NCI-H526 (cell line): ENCODE measurements around the gene DNTTIP2.
"Not testable (repeated sequence)": the region's sequence is repeated elsewhere in the genome, so short reads cannot be mapped to it uniquely, and the experiment has no call there.

Source experiments
- DNase-seq, 2 experiments: peaks; one replicate each; lab custom pipeline; 2025; lab: John Stamatoyannopoulos, UW

DNTTIP2 gene

DNA sequence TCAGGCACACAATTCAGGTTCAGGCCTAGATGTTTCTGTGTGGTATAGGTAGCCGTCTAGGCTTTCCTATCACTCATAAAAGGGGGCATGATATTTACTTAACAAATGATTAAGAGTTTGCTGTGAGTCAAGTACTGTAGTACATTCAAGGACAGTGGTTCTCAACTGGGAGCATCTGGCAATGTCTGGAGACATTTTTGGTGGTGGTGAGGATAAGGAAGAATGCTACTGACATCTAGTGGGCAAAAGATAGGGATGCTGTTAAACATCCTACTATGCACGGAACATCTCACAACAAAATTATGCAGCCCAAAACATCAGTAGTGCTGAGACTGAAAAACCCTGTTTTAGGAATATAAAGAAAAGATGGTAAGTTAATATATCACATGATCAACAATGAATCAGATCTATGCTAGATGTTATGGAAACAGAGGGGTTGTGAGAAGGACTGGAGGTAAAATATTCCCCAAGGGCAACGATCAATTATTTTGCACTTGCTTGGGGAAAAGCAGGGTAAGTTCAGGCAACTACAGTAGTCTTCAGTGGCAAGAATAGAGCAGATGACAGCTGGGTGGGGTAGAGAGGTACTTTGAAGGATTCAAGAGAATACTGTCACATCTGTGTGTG lies 4.9 kb downstream of the DNTTIP2 start:
- peak in 1 of 2 experiments; percentile 4 for DNase-seq

- DNase-seq: no peak
These were observed 7.6 kb downstream of the DNTTIP2 start for GRCh38 chr1:93871366-93871765.

DNA sequence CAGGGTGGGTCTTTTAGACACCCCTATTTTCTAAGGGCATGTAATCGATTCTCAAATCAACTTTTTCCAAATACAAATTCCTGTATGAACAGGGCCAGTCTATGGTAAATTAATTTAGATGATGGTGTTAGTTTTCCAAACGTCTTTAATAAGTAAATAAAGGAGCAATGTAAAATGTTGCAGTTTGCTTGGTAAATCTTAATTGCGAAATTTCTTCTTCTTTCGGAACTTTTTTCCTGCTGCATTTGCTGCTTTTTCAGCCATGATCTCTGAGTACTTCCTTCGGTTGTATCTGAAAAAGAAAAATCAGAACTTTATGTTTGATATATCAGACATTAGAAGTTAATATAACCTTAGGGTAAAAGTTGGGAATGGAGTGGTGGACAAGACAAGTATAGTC lies 9.4 kb downstream of the DNTTIP2 start:
- no peak for DNase-seq

DNA sequence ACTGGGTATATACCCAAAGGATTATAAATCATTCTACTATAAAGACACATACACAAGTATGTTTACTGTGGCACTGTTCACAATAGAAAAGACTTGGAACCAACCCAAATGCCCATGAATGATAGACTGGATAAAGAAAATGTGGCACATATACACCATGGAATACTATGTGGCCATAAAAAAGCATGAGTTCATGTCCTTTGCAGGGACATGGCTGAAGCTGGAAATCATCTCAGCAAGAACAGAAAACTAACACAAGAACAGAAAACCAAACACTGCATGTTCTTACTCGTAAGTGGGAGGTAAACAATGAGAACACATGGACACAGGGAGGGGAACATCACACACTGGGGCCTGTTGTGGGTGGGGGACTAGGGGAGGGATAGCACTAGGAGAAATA lies 10.5 kb downstream of the DNTTIP2 start:
- DNase-seq: not testable (repeated sequence)

GRCh38 chr1:93865253-93865652 lies 13.8 kb downstream of the DNTTIP2 start:
- DNase-seq: no peak

- DNase-seq: no peak
These were observed 14.8 kb downstream of the DNTTIP2 start for GRCh38 chr1:93864175-93864574.

DNA sequence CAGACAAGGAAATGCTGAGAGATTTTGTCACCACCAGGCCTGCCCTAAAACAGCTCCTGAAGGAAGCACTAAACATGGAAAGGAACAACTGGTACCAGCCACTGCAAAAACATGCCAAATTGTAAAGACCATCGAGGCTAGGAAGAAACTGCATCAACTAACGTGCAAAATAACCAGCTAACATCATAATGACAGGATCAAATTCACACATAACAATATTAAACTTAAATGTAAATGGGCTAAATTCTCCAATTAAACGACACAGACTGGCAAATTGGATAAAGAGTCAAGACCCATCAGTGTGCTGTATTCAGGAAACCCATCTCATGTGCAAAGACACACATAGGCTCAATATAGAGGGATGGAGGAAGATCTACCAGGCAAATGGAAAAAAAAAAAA lies 21.4 kb downstream of the DNTTIP2 start:
- DNase-seq: not testable (repeated sequence)

DNA sequence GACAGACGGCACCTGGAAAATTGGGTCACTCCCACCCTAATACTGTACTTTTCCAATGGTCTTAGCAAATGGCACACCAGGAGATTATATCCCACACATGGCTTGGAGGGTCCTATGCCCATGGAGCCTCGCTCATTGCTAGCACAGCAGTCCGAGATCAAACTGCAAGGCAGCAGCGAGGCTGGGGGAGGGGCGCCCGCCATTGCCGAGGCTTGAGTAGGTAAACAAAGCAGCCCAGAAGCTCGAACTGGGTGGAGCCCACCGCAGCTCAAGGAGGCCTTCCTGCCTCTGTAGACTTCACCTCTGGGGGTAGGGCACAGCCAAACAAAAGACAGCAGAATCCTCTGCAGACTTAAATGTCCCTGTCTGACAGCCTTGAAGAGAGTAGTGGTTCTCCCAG lies 23.0 kb downstream of the DNTTIP2 start:
- not testable (repeated sequence) for DNase-seq

DNA sequence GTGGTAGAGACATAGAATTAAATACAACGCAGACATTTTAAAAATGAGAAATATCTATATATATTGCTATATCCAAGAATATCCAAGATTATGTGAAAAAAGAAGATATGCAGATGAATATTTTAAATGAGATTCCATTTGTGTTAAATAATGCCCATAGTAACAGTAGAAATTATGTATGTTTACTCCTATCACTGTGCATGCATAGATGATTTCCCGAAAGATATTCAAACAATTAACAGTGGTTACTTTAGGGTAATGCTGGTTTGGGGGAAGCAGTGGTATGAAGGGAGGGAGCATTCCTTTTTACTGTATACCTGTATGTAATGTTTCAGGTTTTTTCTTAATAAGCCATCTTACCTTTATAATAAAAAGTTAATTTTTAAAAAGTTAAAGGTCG lies 25.1 kb downstream of the DNTTIP2 start:
- DNase-seq: no peak

DNA sequence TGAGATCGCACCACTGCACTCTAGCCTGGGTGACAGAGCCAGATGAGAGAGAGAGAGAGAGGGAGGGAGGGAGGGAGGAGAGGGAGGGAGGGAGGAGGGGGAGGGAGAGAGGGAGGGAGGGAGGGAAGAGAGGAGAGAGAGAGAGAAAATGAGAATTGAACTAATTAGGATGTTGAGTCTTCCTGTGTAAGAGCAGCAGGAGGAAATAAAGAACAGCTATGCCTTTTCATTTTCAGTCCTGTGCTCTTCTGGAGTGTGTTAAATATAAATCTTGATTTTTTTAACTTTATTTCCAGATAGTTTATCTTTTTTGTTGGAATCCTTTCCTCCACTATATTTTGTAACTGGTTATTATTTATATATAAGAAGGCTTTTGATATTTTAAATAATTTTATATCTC lies 27.1 kb downstream of the DNTTIP2 start:
- DNase-seq: no peak

DNA sequence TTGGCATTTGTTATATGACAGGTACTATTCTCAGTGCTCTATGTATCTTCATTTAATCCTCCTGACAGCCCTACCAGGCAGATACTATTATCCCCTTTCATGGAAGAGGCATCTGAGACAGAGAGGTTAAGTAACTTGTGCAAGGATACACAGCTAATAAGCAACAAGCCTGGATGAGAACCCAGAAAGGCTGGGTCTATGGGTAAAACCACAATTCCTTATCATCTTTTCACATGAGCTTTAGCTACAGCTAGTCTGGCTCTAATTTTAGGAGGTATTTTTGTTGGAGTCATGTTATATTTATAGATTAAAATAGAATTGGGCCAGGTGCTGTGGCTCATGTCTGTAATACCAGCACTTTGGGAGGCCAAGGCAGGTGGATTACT lies 27.7 kb downstream of the DNTTIP2 start:
- no peak for DNase-seq

DNA sequence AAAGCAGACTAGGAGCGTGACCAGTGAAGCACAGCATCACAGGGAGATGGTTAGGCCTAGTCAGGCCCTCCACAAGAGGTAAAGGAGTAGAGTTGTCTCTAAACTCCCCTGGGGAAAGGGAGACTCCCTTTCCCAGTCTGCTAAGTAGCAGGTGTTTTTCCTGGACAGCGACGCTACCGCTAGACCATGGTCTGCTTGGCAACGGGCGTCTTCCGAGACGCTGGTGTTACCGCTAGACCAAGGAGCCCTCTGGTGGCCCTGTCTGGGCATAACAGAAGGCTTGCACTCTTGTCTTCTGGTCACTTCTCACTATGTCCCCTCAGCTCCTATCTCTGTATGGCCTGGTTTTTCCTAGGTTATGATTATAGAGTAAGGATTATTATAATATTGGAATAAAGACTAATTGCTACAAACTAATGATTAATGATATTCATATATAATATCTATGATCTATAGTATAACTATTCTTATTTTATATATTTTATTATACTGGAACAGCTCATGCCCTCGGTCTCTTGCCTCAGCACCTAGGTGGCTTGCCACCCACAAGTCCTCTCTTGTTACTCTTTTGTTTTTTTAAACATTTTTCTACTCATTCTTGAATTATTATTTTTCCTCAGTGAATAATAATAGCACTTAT lies 28.2 kb downstream of the DNTTIP2 start:
- peak; percentile 74 to 75 for DNase-seq

GRCh38 chr1:93848350-93848883 lies 30.6 kb downstream of the DNTTIP2 start:
- no peak for DNase-seq

DNA sequence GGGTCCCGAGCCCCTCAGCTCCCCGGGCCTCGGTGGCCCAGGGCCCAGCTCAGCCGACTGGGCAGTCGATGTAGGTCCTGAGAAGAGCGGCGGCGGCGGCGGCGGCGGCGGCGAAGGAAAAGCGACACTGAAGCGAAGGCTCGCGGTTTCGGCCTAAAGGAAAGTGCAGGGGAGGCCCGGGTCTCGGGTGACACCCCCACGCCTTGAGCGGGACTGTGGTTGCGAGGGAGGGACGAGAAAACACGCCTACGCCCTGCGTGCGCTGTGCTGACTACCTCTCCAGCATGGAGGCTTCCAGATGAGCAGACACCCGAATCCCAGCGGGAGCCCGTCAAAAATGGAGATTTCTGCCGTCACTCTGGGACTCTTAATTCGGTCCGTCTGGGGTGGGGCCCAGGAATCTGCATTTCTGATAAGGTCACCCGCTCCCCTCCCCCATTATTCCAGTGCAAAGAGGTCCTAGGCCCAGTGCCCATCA lies 31.2 kb downstream of the DNTTIP2 start:
- peak; percentile 72 to 86 for DNase-seq

GRCh38 chr1:93846992-93847810 lies 31.8 kb downstream of the DNTTIP2 start:
- peak; percentile 84 to 91 for DNase-seq

GRCh38 chr1:93846206-93846991 lies 32.6 kb downstream of the DNTTIP2 start:
- DNase-seq: peak; percentile 64 to 93

DNA sequence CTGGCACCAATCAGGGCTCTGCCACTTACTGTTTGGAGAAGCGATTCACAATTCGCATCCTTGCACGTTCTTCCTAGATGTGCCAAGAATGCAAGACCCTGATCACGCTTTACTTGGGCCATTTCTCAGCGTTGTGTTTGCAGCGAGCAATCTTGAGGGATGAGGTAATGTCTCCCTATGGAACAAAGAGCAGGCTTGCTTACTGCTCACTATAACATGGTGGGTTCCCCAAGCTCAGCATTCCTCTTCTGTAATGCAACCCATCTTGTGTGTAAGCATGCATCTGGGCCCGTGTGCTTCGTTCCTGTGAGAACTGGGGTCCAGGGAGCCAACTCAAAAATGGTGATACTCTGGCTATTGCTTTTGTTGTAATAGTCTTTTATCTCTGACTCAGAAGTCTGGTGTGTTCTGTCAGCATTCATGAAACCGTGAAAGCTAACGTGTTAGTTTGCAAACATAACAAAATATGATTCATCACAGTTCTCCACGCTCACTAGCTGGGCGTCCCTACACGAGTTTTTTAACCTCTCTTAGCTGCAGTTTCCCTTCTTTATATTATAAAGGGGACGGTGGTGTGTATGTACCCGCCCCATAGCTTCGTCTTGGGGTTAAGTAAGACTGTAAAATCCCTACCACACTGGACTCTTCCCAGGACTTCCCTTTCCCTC lies 33.3 kb downstream of the DNTTIP2 start:
- peak; percentile 15 to 31 for DNase-seq

DNA sequence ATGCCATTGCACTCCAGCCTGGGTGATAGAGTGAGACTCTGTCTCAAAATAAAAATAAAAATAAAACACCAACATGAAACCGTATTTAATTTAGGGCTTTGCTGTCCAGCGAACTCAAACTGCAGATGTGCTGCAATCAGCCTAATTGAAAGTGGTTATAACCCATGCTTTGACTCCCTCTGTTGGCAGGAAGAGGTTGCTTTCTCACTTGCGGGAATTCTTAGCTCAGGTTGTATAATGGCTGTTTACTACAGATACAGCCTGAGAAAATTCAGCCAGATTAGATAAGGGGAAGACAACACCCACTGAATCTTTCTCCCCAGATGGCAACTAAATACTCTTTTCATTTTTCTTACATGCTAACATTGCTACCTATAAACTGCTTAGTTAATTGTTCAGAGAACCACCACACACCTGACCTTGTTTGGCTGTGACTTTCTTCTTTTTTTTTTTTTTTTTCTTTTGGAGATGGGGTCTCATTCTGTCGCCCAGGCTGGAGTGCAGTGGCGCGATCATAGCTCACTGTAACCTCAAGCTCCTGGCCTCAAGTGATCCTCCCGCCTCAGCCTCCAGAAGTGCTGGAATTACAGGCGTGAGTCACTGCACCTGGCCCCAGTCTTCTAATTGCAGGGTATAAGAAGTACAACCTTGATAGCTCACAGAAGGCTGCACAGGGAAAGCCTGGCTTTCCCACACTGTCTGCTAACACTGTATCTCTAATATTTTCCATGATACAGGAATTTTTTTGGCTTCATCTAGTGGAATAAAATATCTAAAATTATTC lies 34.6 kb downstream of the DNTTIP2 start:
- DNase-seq: peak; percentile 53 to 83

GRCh38 chr1:93842750-93843500 lies 36.1 kb downstream of the DNTTIP2 start:
- no peak for DNase-seq

DNA sequence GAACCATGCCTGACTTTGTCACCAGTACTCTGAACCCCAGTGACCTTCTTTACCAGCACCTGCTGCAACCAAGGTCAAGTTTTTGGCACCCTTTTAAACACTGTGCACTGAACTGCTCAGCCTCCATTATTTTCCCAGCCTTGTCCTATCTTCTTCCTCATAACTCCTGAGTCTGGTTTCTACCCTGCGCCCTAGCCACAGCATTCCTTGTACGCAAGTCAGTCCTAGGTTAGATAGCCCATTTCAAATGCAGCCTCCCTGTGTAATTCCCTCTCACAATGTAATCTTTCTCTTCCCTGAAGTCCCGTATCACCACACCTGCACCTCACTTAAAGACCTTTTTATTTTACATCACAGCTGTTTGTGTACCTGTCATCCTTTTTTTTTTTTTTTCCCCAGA lies 37.2 kb downstream of the DNTTIP2 start:
- DNase-seq: no peak
